GM12865 (cell line): ENCODE data around the gene TBL3.

ENCODE experiments used
- DNase-seq: peaks from one replicate; pipeline ENCODE4 v3.0.0; 2010; ENCODE audit warnings: low read depth
- H3K4me3 ChIP-seq: 2 replicates; pipeline ENCODE4 v1.5.1; 2011; ENCODE audit warnings: mild to moderate bottlenecking, low read depth, low read length, control low read depth
- CTCF ChIP-seq: IDR thresholded peaks from 2 replicates; pipeline ENCODE4 v1.5.1; 2011; ENCODE audit warnings: low read length, control low read depth, low read depth, inconsistent platforms; ENCODE audit not compliant: insufficient read depth; ENCODE audit errors: missing control alignments

TBL3 gene

GRCh38 chr16:1944612-1945199 is 27.1 kb upstream of the TBL3 start:
- H3K4me3 ChIP-seq: no peak overlapping the region
- no peak for TF ChIP-seq CTCF
- no peak for DNase-seq

- DNase-seq: no peak
- TF ChIP-seq CTCF: no peak
- no peak overlapping the region for H3K4me3 ChIP-seq
These were observed 26.1 kb upstream of the TBL3 start for GRCh38 chr16:1945559-1946391.

- TF ChIP-seq CTCF: no peak
- no peak overlapping the region for H3K4me3 ChIP-seq
- no peak for DNase-seq
These were observed 25.1 kb upstream of the TBL3 start for GRCh38 chr16:1946495-1947368.

DNA sequence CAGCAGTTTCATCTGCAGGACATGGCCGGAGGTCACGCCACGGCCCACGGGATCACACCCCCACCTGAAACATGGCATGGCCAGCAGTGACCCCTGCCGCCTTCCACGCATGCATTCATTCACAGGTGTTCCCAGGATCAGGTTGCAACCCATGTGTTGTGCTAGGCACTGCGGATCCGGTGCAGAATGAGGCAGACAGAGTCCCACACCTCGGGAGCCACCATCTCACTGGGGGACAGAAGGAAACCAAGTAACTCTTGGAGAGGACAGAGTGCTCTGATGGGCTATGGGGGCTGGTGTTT is 24.5 kb upstream of the TBL3 start:
- DNase-seq: no peak

GRCh38 chr16:1949507-1949906 is 22.3 kb upstream of the TBL3 start:
- TF ChIP-seq CTCF: no peak
- no peak overlapping the region for H3K4me3 ChIP-seq
- no peak for DNase-seq

More for the DNA sequence above, 24.5 kb upstream of the TBL3 start:
- no peak for TF ChIP-seq CTCF
- H3K4me3 ChIP-seq: no peak overlapping the region

DNA sequence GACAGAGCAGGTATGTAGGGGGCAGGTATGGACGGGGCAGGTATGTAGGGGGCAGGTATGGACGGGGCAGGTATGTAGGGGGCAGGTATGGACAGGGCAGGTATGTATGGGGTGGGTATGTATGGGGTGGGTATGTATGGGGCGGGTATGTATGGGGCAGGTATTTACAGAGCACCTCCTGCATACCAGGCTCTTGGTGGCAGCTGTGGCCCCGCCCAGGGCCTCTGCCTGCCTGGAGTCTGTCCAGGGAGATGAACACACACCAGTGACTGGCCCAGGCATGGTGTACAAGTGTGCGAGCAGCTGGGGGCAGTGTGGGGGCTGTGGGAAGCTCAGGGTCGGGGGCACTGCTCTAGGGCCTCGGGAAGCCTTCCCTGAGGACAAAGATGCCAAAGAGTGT is 21.8 kb upstream of the TBL3 start:
- DNase-seq: no peak
- TF ChIP-seq CTCF: no peak
- no peak overlapping the region for H3K4me3 ChIP-seq
